AG04449 (cell line): Measurements from ENCODE around the gene PTH1R.

ENCODE experiments used
- CTCF ChIA-PET: fragments of 350-600 bp; formaldehyde crosslinking; extraction: SDS; loops from one replicate; lab custom pipeline; 2021; ENCODE audit warnings: antibody characterized with exemption; lab: Yijun Ruan, JAX
- POLR2A ChIA-PET: fragments of 400-600, 350-600 bp; formaldehyde crosslinking; extraction: SDS; loops from one replicate; lab custom pipeline; 2020; ENCODE audit warnings: antibody characterized with exemption, inconsistent platforms; lab: Yijun Ruan, JAX
- DNase-seq: peaks from one replicate; pipeline ENCODE4 v3.0.0-alpha.2; 2010; ENCODE audit warnings: low read depth, low spot score
- H3K4me3 ChIP-seq: 2 replicates; pipeline ENCODE4 v1.5.1; 2011; ENCODE audit warnings: low read depth, mild to moderate bottlenecking, control low read depth, low read length
- TF ChIP-seq, protein P1 (sequence below): IDR thresholded peaks from one replicate; pipeline ENCODE4 v1.5.1; 2011; ENCODE audit warnings: mild to moderate bottlenecking, moderate library complexity, low read length, control low read depth, inconsistent platforms; ENCODE audit not compliant: insufficient read depth; ENCODE audit errors: missing control alignments

The PTH1R gene

GRCh38 chr3:46933261-46933660, 55.7 kb downstream of the PTH1R start:
- no peak overlapping the region for H3K4me3 ChIP-seq
- DNase-seq, result no peak
- POLR2A ChIA-PET, result interaction anchor here (0.5 to 1.1 kb wide), 2 partner anchors 43 to 457 kb away, joined by 3 to 4 read pairs; partner anchors contain the start of gene CCDC12
- CTCF ChIA-PET, result interaction anchor here (0.7 to 7.8 kb wide), 7 partner anchors 11 to 390 kb away, joined by 3 to 130 read pairs (median 5); no protein-coding TSS in a partner anchor
- TF ChIP-seq, protein P1, sequence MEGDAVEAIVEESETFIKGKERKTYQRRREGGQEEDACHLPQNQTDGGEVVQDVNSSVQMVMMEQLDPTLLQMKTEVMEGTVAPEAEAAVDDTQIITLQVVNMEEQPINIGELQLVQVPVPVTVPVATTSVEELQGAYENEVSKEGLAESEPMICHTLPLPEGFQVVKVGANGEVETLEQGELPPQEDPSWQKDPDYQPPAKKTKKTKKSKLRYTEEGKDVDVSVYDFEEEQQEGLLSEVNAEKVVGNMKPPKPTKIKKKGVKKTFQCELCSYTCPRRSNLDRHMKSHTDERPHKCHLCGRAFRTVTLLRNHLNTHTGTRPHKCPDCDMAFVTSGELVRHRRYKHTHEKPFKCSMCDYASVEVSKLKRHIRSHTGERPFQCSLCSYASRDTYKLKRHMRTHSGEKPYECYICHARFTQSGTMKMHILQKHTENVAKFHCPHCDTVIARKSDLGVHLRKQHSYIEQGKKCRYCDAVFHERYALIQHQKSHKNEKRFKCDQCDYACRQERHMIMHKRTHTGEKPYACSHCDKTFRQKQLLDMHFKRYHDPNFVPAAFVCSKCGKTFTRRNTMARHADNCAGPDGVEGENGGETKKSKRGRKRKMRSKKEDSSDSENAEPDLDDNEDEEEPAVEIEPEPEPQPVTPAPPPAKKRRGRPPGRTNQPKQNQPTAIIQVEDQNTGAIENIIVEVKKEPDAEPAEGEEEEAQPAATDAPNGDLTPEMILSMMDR, result no peak

- TF ChIP-seq, protein P1, result no peak
- DNase-seq, result no peak
- POLR2A ChIA-PET, result interaction anchor here (0.5 kb wide), 1 partner anchor 456 kb away, joined by 4 read pairs; no protein-coding TSS in a partner anchor
- CTCF ChIA-PET, result interaction anchor here (0.7 to 7.8 kb wide), 10 partner anchors 11 to 390 kb away, joined by 3 to 130 read pairs (median 6); no protein-coding TSS in a partner anchor
- H3K4me3 ChIP-seq, result no peak overlapping the region
These were observed 56.6 kb downstream of the PTH1R start for GRCh38 chr3:46934072-46934471.

DNA sequence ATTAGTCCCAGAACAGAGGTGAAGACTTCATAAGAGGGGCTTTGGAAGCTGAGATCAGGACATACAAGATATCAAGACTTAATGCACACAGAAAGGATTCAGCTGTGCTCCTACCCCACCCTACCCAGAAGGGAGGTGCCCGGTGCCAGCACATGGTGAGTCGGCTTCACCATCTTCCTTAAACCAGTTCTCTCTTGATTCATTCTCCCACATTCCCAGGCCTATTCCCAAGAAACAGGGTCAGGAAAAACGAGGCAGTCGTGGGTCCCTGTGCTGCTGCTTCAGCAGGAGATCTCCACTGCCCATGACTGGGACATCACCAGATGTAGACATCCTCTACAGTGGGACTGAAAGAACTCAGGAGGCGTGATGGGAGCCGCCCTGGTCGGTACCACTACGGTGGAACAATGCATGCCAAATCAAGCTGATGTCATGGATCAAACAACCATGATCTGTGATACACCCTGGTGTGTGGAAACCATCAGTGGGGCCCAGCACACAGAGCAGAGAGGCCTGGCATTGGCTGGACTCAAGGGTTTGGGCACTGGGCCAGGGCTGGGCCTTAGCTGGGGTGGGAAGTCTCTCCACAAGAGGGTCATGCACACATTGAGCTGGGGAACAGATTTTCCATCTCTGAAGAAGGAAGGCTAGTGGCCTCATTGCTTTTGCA, 57.1 kb downstream of the PTH1R start:
- POLR2A ChIA-PET, result no interaction called here
- CTCF ChIA-PET, result interaction anchor here (1.1 to 7.8 kb wide), 19 partner anchors 12 to 402 kb away, joined by 3 to 130 read pairs (median 8); partner anchors contain the start of genes CCDC12 and NBEAL2
- no peak overlapping the region for H3K4me3 ChIP-seq
- DNase-seq, result no peak
- TF ChIP-seq, protein P1, result no peak

- TF ChIP-seq, protein P1, result peak; percentile 89
- peak; percentile 89 for DNase-seq
- POLR2A ChIA-PET, result interaction anchor here (0.6 to 1.2 kb wide), 4 partner anchors 12 to 549 kb away, joined by 3 to 5 read pairs (median 4); no protein-coding TSS in a partner anchor
- CTCF ChIA-PET, result interaction anchor here (0.8 to 7.8 kb wide), 31 partner anchors 11 to 401 kb away, joined by 3 to 130 read pairs (median 5); partner anchors contain the start of genes CCDC12, NBEAL2 and PTH1R
- H3K4me3 ChIP-seq, result no peak overlapping the region
These were observed 57.8 kb downstream of the PTH1R start for GRCh38 chr3:46935168-46935858.

GRCh38 chr3:46935989-46936558, 58.6 kb downstream of the PTH1R start:
- H3K4me3 ChIP-seq, result no peak overlapping the region
- no peak for DNase-seq
- CTCF ChIA-PET, result interaction anchor here (0.8 to 7.8 kb wide), 30 partner anchors 10 to 400 kb away, joined by 3 to 130 read pairs (median 4); partner anchors contain the start of genes CCDC12, NBEAL2 and PTH1R
- POLR2A ChIA-PET, result interaction anchor here (0.6 to 1.2 kb wide), 4 partner anchors 11 to 548 kb away, joined by 3 to 5 read pairs (median 4); no protein-coding TSS in a partner anchor
- TF ChIP-seq, protein P1, result no peak
